ENCODE results near the gene NEAT1.
"Not testable (repeated sequence)": the region's sequence is repeated elsewhere in the genome, so short reads cannot be mapped to it uniquely, and the experiment has no call there.

NEAT1 gene

GRCh38 chr11:65436412-65437032 lies 13.9 kb downstream of the NEAT1 start:
- FAIRE-seq: no peak

GRCh38 chr11:65437436-65438227 lies 15.0 kb downstream of the NEAT1 start:
- FAIRE-seq: no peak

GRCh38 chr11:65438257-65439151 lies 15.9 kb downstream of the NEAT1 start:
- FAIRE-seq: no peak

GRCh38 chr11:65439331-65440181 lies 17.0 kb downstream of the NEAT1 start:
- FAIRE-seq: no peak

GRCh38 chr11:65440831-65441499 lies 18.4 kb downstream of the NEAT1 start:
- FAIRE-seq: no peak

GRCh38 chr11:65442842-65443331 lies 20.3 kb downstream of the NEAT1 start:
- no peak for FAIRE-seq

GRCh38 chr11:65444314-65445051 lies 21.9 kb downstream of the NEAT1 start:
- no peak for FAIRE-seq

GRCh38 chr11:65445101-65445603 lies 22.6 kb downstream of the NEAT1 start:
- FAIRE-seq: no peak

- no peak for FAIRE-seq
Measured at GRCh38 chr11:65445604-65446445, 23.2 kb downstream of the NEAT1 start.

- FAIRE-seq: no peak
Measured at GRCh38 chr11:65446446-65447277, 24.1 kb downstream of the NEAT1 start.

GRCh38 chr11:65448074-65448417 lies 25.4 kb downstream of the NEAT1 start:
- no peak for FAIRE-seq

- FAIRE-seq: no peak
Measured at GRCh38 chr11:65448418-65449105, 26.0 kb downstream of the NEAT1 start.

- FAIRE-seq: not testable (repeated sequence)
Measured at GRCh38 chr11:65451301-65451700, 28.7 kb downstream of the NEAT1 start.

GRCh38 chr11:65452259-65452658 lies 29.7 kb downstream of the NEAT1 start:
- not testable (repeated sequence) for FAIRE-seq

GRCh38 chr11:65452806-65453490 lies 30.4 kb downstream of the NEAT1 start:
- no peak for FAIRE-seq

GRCh38 chr11:65454311-65454695 lies 31.7 kb downstream of the NEAT1 start:
- FAIRE-seq: no peak

GRCh38 chr11:65454696-65455456 lies 32.3 kb downstream of the NEAT1 start:
- FAIRE-seq: no peak

Data from TTC549 (cell line).